GM18907 (cell line): ENCODE results near the gene CCDC30.

Source experiments
- ATAC-seq: cut with Tn5 transposase; IDR thresholded peaks from one replicate; pipeline ENCODE4 v1.9.1; 2021; ENCODE audit warnings: mild to moderate bottlenecking, moderate library complexity; ENCODE audit not compliant: unreplicated experiment

The CCDC30 gene

DNA sequence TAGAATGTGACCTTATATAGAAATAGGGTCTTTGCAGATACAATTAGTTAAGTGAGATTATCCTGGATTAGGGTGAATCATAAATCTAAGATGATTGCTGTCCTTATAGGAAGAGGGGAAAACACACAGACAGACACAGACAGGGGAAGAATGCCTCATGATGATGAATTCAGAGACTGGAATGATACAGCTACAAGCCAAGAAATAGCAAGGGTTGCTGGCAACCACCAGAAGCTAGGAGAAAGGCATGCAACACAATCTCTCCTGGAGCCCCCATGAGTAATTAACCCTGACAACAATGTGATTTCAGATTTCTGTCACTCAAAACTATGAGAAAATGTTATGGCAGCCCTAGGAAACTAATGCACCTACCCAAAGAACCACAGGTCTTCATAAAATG lies 176.0 kb downstream of the CCDC30 start:
- ATAC-seq = no peak

DNA sequence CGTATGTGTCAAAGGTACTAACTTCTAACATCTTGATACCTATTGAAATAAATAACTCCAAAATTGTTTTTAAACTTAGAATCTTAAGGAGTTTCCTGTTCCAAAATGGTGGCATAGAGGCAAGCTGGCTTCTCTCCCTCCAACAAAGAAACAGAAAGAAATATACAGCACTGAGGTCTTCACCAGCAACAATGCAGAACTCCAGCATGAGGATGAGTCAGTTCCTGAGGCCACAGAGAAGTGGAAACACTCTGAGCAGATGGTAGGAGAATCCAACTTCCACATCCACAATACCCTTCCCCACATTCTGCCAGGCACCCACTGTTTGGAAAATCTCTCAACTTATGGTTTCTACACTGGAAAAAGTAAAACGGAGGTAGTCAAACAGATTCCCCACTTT lies 183.0 kb downstream of the CCDC30 start:
- no peak for ATAC-seq

DNA sequence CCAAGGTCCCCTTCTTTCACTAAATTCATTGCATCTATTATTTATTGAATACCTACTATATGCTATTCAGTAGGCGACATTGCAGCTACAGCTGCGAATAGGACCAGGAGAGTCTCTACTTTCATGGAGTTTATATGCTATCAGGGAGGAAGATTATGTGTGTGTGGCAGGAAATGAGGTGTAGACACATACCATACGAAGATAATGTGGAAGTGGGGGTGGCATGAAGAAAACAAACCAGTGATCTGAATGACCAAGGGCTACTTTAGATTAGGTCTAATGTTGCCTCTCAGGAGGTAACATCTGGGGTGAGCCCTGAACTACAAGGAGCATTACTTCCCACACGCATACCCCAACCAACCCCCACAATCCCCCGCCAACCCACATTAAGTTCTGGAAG lies 194.1 kb downstream of the CCDC30 start:
- ATAC-seq = no peak

DNA sequence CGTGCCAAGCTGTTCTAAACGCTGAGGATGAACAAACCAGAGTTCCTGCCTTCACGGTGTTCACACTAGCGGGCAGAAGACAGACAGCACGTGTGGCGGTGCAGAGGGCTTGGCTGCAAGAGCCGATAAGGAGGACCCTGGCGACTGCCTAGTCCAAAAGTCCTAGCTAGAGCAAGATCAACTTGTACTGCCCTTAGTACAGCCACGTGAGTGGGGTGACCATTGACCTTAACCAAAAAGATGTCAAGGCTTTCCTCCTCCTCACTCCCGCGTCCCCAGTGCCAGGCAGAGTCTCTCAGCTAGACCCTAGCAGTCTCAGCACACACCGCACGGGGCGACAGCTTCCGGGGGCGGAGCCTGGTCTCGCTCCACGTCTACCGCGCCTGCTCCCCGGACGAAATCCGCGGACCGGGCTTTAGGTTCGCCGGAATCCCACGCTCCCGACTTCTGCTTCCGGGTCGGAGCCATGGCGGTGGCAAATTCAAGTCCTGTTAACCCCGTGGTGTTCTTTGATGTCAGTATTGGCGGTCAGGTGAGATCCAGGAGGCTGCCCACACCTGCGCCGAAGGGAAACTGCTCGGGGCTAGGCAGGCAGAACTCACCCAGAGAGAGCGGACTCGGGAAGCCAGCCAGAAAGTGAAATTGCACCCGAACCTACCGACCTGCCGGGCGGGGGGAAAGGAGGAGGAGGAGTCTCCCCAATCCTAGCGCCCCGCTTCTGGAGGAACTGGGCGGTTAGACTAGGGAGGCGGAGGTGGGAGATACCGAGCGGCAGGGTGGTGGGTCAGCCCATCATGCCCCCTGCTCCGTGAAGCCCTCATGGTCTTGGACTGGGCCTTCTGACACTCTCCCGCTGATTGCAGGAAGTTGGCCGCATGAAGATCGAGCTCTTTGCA lies 195.1 kb downstream of the CCDC30 start, which contains the start of gene PPIH:
PPIH (plus strand) TSS at position 443 of the 896 bp plus-strand sequence; CDS start at position 467, 24 bp downstream.
- ATAC-seq = peak; percentile 93

DNA sequence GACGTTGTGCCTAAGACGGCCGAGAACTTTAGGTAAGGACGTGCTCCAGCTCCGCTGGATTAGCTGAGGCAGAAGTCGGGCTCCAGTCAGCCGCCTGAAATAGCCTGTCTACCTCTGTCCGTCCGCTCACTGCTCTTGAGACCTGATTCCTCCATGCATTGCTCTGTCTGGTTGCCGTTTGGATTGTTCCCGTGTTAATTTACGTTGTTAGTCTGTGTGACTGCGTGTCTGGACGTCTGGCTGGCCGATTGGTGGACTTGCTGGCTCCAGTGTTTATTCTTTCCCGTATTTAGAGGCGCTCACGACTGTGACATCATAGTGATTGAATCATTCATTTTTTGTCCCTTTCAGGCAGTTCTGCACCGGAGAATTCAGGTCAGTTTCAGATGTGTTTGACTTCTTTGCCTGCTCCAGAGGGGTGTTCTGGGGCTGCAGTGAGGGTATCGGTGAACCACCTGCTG lies 195.8 kb downstream of the CCDC30 start:
- peak; percentile 4 for ATAC-seq

DNA sequence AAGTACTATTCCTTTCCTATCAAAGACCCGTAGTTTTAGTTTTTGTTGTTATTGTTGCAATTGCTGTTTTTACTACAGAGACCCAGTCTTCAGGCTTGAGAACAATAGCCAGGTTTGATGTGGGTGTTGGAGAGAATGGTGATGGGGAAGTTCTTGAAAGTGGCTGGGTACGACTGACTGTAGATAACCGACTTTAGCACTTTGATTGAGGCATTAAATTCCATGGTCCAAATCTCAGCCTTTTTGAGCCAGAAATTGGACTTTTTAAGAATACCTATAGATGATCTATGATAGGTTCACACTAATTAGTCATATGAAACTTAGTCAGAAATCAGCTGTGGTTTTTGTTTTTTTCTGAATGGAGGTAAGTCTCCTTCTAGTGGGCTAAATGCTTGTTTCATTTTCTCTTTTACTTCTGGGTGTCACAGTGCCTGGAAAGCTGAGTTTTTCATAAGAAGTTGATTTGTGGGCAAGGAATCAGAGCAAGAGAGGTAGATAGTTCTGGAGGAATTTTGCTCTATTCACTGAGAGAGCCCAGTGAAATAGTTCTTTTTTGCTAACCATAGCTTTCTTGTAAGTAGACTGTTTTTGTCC lies 197.9 kb downstream of the CCDC30 start:
- no peak for ATAC-seq

GRCh38 chr1:42669936-42670335 lies 206.8 kb downstream of the CCDC30 start:
- ATAC-seq = no peak

DNA sequence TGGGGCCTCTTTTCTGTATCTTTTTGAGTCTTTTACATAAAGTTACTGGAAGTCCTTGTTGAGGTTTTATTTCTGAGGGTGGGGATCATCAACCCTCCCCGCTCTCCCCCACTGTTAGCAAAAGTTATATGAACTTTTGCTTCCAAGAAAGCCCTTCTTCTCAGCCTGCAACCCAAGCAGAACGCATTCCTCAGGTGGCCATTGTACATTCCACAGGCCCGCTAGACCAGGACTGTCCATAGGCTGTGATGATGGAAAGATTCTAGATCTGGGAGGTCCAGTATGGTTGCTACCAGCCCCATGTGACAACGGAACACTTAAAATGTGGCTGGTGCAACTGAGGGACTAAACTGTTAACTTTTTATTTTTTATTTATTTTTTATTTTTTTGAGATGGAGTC lies 207.3 kb downstream of the CCDC30 start:
- ATAC-seq = no peak

DNA sequence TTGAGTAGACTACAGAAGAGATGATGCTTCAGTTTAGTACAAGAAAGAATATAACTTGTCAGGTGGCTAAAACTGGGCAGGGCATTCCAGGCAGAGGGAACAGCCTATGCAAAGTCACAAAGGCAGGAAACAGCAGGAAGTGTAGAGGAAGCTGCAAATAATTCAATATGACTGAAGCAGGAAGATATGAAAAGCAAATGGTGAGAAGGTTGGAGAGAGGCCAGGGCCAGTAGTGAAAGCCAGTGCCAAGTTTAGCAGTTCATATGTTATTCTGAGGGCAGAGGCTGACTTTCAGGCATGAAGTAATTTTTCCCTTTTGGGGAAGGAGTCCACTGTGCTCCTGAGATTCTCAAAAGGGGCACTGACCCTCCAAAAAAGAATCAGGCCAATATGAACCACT lies 211.1 kb downstream of the CCDC30 start:
- no peak for ATAC-seq

GRCh38 chr1:42674682-42675081 lies 211.6 kb downstream of the CCDC30 start:
- ATAC-seq = no peak

- ATAC-seq = no peak
Observed at GRCh38 chr1:42675467-42675866, 212.4 kb downstream of the CCDC30 start.

DNA sequence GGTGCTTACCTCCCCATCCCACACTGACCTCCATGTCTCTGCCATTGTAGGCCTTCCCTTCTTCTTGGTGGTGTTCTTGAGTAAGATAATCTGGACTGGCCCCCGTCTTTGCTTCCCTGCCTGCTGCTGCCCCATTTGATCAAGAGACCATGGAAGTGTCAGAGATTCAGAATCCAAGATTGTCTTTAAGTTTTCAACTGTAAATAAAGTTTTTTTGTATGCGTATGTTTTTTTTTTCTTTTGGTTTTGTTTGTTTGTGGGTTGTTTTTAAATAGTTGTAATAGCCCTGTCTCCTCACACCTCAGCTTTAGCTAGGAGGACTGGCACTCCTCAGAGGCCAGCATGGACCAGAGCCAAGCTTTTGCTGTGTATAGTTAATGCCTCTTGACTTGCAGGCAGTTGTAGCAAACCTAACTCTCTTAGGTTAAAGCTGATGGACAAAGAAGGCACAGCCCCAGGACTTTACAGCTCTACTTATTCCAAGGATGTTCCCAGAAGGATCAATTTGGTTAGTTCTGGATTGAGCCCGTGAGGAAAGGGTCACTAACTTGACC lies 213.5 kb downstream of the CCDC30 start:
- ATAC-seq = no peak

GRCh38 chr1:42679364-42679983 lies 216.4 kb downstream of the CCDC30 start:
- no peak for ATAC-seq

- ATAC-seq = no peak
Observed at GRCh38 chr1:42680055-42680454, 217.0 kb downstream of the CCDC30 start.

- no peak for ATAC-seq
Observed at GRCh38 chr1:42680921-42681683, 218.0 kb downstream of the CCDC30 start.

- peak; percentile 92 for ATAC-seq
Observed at GRCh38 chr1:42681741-42682483, 218.8 kb downstream of the CCDC30 start, which contains the start of gene YBX1. Gene YBX1, plus strand, starts transcription at chr1:42682418. Its CDS starts 148 bp downstream, at chr1:42682566.

- ATAC-seq = peak; percentile 25
Observed at GRCh38 chr1:42682484-42682738, 219.3 kb downstream of the CCDC30 start.

- peak; percentile 43 for ATAC-seq
Observed at GRCh38 chr1:42682739-42683531, 219.8 kb downstream of the CCDC30 start.

DNA sequence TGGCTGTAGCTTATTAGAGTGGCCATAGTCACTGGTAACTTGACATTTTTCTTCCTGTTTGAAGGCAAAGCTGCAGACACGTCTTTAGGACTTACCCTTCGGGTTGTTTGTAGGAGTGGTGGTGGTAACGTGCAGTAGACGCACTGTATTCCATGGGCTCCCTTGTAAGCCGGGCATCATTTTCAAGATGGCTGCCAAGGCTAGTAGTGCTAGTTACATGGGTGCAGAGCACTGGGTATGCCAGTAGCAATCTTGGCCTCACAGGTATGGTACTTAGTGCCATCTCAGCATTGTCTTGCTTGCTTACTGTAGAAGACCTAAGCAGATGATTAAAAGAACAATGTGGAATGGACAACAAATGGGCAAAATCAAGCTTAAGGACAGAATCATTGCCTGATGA lies 221.1 kb downstream of the CCDC30 start:
- no peak for ATAC-seq
